GM12801 (cell line): ENCODE measurements around the gene RAPGEF1.

Experiments used
- CTCF ChIP-seq: IDR thresholded peaks from one replicate; pipeline ENCODE4 v1.5.1; 2011; ENCODE audit warnings: control low read depth; ENCODE audit not compliant: insufficient read length; ENCODE audit errors: extremely low read depth

Gene RAPGEF1

DNA sequence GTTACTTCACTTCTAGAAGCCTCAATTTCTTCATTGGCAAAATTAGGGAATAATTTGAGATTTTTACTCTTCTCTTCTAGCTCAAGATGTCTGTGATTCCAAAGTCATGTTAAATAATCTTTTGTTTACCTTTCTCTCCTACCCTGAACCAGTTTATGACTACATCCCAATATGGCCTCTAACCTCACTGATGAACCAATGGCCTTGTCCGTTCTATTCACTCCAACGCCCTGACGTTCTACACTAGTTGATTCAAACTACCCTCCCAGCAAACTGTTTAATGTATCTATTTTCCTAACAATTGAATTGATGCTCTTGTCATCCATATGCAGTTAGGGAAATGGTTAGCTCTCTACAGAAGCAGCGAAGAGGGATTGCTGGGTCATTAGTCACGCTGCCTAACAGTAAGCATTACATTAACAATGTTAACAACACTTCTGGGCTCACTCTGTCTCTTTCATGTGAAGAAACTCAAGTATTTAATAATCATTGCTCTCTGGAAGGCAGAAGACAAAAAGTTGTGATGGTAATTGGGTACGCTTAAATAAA, 38.0 kb downstream of the RAPGEF1 start:
- TF ChIP-seq CTCF, result no peak

DNA sequence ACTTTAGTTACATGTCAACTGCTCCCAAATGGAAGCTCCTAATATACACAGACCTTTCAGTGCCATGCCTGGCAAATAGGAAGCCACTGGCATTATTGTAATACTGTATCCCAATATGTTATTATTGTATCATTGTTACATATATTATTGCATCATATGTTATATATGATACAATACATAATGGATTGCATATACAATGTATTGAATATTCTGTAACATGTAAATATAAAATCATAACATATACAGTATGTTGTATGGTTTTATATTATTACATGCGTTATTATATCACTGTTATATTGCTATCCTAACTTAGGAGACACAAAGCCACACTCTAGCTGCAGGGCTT, 38.5 kb downstream of the RAPGEF1 start:
- no peak for TF ChIP-seq CTCF

GRCh38 chr9:131700765-131701435, 39.0 kb downstream of the RAPGEF1 start:
- TF ChIP-seq CTCF, result no peak

DNA sequence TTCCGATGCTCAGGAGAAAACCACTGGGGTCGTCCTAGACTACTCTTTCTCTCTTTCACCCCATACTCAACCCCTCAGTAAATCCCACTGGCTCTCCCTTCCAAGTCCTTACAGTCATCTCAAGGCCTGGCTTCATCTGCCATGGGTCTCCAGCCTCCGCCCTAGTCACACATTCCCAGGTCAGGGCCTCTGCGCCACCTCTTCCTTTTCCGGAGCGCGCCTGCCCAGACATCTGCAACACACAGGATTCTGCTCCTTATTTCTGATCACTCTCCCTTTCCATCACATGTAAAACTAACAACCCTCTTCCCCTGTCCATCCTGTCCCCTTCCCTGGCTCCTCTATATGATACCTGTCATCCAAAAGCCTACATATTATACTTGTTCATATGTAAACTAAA, 39.8 kb downstream of the RAPGEF1 start:
- TF ChIP-seq CTCF, result no peak

DNA sequence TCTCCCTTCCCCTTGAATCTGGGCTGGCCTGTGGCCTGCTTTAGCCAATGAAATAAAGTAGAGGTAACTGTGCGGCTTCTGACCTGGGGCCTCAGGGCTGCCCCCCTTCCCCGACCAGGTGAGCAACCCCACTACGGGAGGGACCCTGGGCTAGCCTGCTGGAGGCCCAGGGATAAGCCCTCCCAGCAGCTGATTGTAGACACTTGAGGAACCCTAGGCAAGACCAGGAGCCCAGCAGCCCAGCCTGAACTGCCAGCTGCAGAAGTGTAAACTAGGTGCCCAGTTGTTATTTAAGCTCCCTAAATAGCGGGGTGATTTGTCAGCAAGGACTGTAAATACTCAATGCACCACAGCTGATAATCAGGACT, 41.3 kb downstream of the RAPGEF1 start:
- no peak for TF ChIP-seq CTCF

GRCh38 chr9:131697908-131698617, 41.8 kb downstream of the RAPGEF1 start:
- TF ChIP-seq CTCF, result no peak

DNA sequence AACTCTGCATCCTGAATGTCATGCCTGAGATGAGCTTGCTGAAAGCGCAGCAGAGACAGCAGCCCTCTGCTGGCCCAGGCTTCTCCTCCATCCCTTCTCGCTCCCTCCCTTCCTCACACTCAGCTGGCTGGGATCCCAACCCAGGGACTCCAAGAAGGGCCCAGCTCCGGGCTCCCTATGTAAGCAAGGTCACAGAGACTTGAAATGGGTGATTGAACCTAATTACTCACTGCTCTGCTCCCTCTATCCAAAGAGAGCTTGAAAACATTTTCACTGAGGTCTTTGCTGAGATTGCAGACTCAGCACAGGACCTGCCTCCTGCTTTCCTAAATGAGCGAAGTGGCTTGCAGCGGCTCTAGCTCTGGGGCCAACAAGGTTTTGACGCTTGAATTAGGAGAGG, 42.8 kb downstream of the RAPGEF1 start:
- TF ChIP-seq CTCF, result no peak
